SW 1271 (cell line): Measurements from ENCODE around the gene CDH4.
"Not testable (repeated sequence)": the region's sequence is repeated elsewhere in the genome, so short reads cannot be mapped to it uniquely, and the experiment has no call there.

Source experiments
- DNase-seq, 2 experiments: peaks; one replicate each; lab custom pipeline; 2025; lab: John Stamatoyannopoulos, UW

The CDH4 gene

GRCh38 chr20:61846074-61846473, 594.0 kb downstream of the CDH4 start:
- no peak for DNase-seq

- DNase-seq: no peak
These were observed 594.8 kb downstream of the CDH4 start for GRCh38 chr20:61846741-61847419.

- DNase-seq: no peak
These were observed 595.3 kb downstream of the CDH4 start for GRCh38 chr20:61847420-61847748.

GRCh38 chr20:61847986-61848385, 595.9 kb downstream of the CDH4 start:
- no peak for DNase-seq

- DNase-seq: no peak
These were observed 596.8 kb downstream of the CDH4 start for GRCh38 chr20:61848851-61849250.

GRCh38 chr20:61849376-61849775, 597.3 kb downstream of the CDH4 start:
- DNase-seq: no peak

GRCh38 chr20:61849822-61850221, 597.8 kb downstream of the CDH4 start:
- DNase-seq: no peak

GRCh38 chr20:61850457-61850856, 598.4 kb downstream of the CDH4 start:
- no peak for DNase-seq

- no peak for DNase-seq
These were observed 599.2 kb downstream of the CDH4 start for GRCh38 chr20:61850926-61851900.

- no peak for DNase-seq
These were observed 600.4 kb downstream of the CDH4 start for GRCh38 chr20:61852268-61853072.

GRCh38 chr20:61853073-61854005, 601.3 kb downstream of the CDH4 start:
- DNase-seq: no peak

- DNase-seq: not testable (repeated sequence)
These were observed 602.5 kb downstream of the CDH4 start for GRCh38 chr20:61854538-61854937.

GRCh38 chr20:61855286-61855685, 603.2 kb downstream of the CDH4 start:
- no peak for DNase-seq

- no peak for DNase-seq
These were observed 604.8 kb downstream of the CDH4 start for GRCh38 chr20:61856626-61857413.

GRCh38 chr20:61857414-61857775, 605.3 kb downstream of the CDH4 start:
- DNase-seq: no peak

- DNase-seq: no peak
These were observed 605.8 kb downstream of the CDH4 start for GRCh38 chr20:61857884-61858283.

GRCh38 chr20:61859767-61860166, 607.7 kb downstream of the CDH4 start:
- no peak for DNase-seq

- DNase-seq: no peak
These were observed 608.4 kb downstream of the CDH4 start for GRCh38 chr20:61860260-61860987.

- no peak for DNase-seq
These were observed 609.2 kb downstream of the CDH4 start for GRCh38 chr20:61861054-61861841.
